Inferior parietal cortex (tissue), 1 donor: ENCODE data around the gene RAB25.

ENCODE experiments used
- DNase-seq: peaks from one replicate; pipeline ENCODE4 v3.0.0-alpha.2; 2016; ENCODE audit errors: extremely low spot score

The RAB25 gene

GRCh38 chr1:156117414-156118176, 56.6 kb downstream of the RAB25 start:
- no peak for DNase-seq

- no peak for DNase-seq
Measured at GRCh38 chr1:156118177-156118868, 57.4 kb downstream of the RAB25 start.

- no peak for DNase-seq
Measured at GRCh38 chr1:156119503-156120209, 58.7 kb downstream of the RAB25 start.
